Gastrocnemius medialis (tissue), 4 donors: Measurements from ENCODE around the gene CDKAL1.

Experiments used
- POLR2A ChIP-seq, 2 donors: fragments of 450-650 bp; IDR thresholded peaks; one replicate each; pipeline ENCODE4 v1.6.1; 2017; ENCODE audit warnings: antibody characterized with exemption in 2 of 2, mild to moderate bottlenecking in 2 of 2, moderate library complexity in 2 of 2
- TF ChIP-seq, protein P1 (sequence below), 5 experiments: fragments of 450-650 bp in 3 of 5; fragments of 200-600 bp in 2 of 5; sonication (generic) in 2 of 5; IDR thresholded peaks in 4 of 5; conservative IDR thresholded peaks in 1 of 5; 1 replicate in 4 of 5; 2 replicates in 1 of 5; pipeline ENCODE4 v1.5.1; 2016 to 2019; ENCODE audit warnings: antibody characterized with exemption in 5 of 5, mild to moderate bottlenecking in 3 of 5, moderate library complexity in 3 of 5

DNA sequence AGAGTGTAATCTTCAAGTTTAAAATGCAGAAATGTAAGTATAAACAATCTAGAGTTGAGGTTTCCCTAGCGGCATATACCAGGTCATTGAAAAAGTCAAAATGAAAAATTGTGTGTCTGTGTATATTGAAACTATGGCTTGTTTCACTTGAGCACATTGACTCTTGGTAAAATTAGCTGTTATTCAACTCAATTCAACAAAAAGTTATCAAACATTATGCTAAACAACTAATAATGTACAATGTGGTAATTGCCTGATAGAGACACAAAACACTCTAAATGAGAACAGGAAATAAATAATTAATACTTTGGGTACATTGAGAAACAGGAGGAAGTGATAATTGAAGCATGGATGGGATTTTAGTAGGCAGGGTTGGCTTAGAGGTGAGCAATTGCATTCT lies 444.8 kb downstream of the CDKAL1 start:
- TF ChIP-seq POLR2A (IDR thresholded peaks at IDR 0.05), result no peak
- TF ChIP-seq, protein P1, sequence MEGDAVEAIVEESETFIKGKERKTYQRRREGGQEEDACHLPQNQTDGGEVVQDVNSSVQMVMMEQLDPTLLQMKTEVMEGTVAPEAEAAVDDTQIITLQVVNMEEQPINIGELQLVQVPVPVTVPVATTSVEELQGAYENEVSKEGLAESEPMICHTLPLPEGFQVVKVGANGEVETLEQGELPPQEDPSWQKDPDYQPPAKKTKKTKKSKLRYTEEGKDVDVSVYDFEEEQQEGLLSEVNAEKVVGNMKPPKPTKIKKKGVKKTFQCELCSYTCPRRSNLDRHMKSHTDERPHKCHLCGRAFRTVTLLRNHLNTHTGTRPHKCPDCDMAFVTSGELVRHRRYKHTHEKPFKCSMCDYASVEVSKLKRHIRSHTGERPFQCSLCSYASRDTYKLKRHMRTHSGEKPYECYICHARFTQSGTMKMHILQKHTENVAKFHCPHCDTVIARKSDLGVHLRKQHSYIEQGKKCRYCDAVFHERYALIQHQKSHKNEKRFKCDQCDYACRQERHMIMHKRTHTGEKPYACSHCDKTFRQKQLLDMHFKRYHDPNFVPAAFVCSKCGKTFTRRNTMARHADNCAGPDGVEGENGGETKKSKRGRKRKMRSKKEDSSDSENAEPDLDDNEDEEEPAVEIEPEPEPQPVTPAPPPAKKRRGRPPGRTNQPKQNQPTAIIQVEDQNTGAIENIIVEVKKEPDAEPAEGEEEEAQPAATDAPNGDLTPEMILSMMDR (IDR thresholded peaks at IDR 0.05 in 4 of 5, conservative IDR thresholded peaks at IDR 0.05 in 1 of 5), result no peak
